Measurements from ENCODE around the gene OVCH1.
"Not testable (repeated sequence)": the region's sequence is repeated elsewhere in the genome, so short reads cannot be mapped to it uniquely, and the experiment has no call there.

OVCH1 gene

DNA sequence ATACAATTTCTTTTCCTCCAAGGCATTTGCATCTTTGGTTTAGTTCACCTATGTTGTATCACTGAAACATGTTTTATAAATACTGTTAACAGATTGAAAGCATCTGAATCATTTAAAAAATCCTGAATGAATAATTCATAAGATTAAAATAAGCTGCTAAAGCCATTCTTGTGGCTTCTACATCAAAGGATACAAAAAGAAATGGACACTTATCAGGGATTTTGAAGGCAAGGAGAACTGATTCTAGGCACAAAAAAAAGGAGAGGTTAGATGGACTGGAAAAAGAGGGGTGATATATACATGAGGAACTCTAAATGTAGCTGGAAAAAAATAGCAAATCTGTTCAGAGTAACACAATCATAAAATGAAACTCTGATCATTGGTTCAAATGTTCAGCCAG is 5.8 kb upstream of the OVCH1 start:
- DNase-seq (ENCODE audit: low read depth), result no peak

DNA sequence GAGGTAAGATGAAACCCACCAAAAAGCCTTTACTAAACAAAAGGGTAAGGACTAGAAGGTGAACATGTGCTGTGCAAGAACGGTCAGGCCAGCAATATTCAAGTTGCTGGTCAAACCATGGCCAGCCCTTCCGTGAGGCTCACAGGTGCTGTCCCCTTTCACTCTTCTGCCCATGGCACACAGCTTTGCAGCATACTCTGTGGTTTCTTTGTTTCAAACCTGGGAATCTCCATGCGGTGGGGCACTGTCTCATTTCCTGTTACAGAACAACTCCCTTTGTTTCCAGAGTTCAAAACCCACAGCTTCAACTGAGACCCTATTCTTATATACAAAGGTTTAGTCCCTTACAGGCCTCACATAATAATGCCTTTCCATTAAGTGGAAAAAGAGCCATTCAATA is 1.7 kb upstream of the OVCH1 start:
- DNase-seq (ENCODE audit: low read depth), result no peak

- DNase-seq (ENCODE audit: low read depth), result no peak
Measured at GRCh38 chr12:29492891-29493290, 4.6 kb downstream of the OVCH1 start.

DNA sequence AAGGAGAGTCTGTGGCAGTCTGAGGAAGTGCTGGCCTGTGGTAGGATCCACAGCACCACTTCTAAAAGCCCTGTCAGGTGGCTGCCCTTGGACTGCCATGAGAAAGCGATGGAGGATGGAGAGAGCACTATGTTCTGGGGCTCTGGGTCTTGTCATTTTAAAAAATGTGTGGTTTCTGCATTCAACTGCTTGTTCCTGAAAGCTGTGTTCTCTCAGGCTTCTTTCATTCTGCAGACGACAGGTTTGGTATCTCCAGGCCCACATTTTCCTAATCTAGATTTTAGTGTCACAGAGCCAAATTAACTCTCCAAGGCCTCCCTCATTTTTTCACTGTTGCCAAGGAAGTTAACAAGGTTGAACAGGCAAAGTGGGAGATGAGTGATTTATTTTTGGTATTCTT is 10.5 kb downstream of the OVCH1 start:
- no peak for DNase-seq (ENCODE audit: low read depth)

GRCh38 chr12:29463198-29463597 is 34.3 kb downstream of the OVCH1 start:
- no peak for DNase-seq (ENCODE audit: low read depth)

- DNase-seq (ENCODE audit: low read depth), result no peak
Measured at GRCh38 chr12:29460082-29460481, 37.4 kb downstream of the OVCH1 start.

GRCh38 chr12:29455087-29455486 is 42.4 kb downstream of the OVCH1 start:
- DNase-seq (ENCODE audit: low read depth), result no peak

- DNase-seq (ENCODE audit: low read depth), result no peak
Measured at GRCh38 chr12:29451888-29452287, 45.6 kb downstream of the OVCH1 start.

GRCh38 chr12:29448157-29448556 is 49.3 kb downstream of the OVCH1 start:
- DNase-seq (ENCODE audit: low read depth), result no peak

DNA sequence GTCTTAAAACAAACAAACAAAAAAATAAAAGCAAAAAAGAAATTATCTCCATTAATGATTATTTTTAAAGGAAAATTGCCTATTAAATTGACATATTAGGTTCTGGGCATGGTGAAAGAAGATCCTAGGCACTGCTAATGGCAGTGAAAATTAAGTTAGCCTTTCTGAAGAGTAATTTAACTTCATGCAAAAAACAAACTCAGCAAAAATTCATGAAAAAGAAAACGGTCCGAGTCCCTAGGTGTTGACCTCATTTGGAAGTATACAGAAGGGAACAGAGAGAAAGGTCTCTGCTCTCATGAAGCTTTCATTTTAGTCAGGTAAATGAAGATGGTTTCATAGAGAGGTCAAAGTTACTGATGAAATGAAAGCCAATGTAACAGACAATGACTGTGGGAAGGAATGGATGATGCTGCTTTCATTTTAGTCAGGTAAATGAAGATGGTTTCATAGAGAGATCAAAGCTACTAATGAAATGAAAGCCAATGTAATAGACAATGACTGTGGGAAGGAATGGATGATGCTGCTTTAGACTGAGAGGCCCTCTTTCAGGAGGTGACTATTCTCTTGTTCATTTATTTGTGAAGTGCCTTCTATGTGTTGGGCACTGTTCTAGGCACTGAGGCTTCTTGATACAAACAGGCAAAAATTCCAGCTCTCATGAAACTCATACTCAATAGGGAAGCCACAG is 50.1 kb downstream of the OVCH1 start:
- DNase-seq (ENCODE audit: low read depth), result no peak

GRCh38 chr12:29439506-29439905 is 58.0 kb downstream of the OVCH1 start:
- DNase-seq (ENCODE audit: low read depth), result no peak

DNA sequence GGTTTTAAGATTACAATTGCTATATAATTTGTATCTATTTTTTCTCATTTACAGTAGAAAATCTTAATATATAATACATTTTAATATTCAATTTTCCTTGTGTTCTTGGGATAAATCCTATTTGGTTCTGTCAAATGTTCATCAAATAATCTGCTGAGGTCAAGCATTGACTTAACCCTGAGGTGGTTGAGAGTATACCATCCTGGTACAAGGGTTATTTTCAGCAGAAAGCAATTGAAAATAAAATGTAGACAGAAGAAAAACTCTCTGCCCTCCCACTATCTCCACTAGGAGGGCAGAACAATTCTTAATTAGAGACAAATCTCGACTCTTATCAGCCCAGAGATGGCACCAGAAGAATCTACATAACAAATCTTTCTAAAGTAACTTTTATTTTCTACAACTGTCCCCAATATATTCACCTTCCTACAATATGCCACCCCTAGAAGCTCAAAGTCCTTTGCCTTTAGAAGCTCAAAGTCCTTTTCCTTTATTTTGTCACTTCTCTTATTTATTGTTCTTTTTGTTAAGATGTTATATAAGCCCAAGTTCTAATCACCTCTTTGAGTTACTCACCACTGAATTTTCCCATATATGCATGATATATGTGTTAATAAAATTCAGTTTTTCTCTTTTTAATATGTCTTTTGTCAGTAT is 58.6 kb downstream of the OVCH1 start:
- DNase-seq (ENCODE audit: low read depth), result no peak

GRCh38 chr12:29437575-29437974 is 59.9 kb downstream of the OVCH1 start:
- DNase-seq (ENCODE audit: low read depth), result no peak

DNA sequence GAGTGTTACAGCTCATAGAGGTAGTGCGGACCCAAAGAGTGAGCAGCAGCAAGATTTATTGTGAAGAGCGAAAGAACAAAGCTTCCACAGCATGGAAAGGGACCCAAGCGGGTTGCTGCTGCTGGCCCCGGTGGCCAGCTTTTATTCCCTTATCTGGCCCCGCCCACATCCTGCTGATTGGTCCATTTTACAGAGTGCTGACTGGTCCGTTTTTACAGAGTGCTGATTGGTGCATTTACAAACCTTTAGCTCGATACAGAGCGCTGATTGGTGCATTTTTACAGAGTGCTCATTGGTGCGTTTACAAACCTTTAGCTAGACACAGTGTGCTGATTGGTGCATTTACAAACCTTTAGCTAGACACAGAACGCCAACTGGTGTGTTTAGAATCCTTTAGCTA is 60.7 kb downstream of the OVCH1 start:
- not testable (repeated sequence) for DNase-seq (ENCODE audit: low read depth)

DNA sequence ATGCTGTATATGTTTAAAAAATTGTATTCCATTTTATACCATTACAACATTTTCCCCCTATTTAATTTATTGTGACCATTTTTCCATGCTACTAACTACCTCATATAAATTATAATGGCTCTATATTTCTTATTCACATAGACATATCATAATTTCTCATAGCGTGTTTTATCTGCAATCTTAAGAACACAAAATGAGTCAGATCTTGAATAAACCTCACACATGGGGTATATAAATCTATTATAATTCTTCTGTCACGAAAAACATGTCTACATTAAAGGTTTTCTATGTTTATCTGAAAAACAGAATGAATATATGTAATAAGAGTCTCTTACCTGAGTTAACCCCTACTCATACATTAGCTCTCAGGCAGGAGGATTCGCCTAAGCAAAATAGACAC is 66.0 kb downstream of the OVCH1 start:
- DNase-seq (ENCODE audit: low read depth), result no peak

DNA sequence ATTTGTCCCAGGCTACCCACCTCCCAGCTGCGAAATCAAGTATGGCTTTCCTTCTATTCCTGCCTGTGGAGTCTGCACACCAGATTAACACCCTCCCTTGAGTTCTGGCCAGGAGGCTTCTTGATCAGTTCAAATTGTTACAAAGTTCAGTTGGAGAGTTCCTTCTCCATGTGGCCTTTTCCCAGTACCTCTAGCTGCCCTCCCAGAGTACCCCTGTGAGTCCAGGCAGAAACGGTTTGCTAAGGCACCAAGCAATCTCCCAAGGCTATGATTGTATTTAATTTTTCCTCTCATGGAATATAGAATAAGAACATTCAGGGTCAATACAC is 66.8 kb downstream of the OVCH1 start:
- no peak for DNase-seq (ENCODE audit: low read depth)

- DNase-seq (ENCODE audit: low read depth), result no peak
Measured at GRCh38 chr12:29429999-29430715, 67.3 kb downstream of the OVCH1 start.

- no peak for DNase-seq (ENCODE audit: low read depth)
Measured at GRCh38 chr12:29428633-29429032, 68.9 kb downstream of the OVCH1 start.

DNA sequence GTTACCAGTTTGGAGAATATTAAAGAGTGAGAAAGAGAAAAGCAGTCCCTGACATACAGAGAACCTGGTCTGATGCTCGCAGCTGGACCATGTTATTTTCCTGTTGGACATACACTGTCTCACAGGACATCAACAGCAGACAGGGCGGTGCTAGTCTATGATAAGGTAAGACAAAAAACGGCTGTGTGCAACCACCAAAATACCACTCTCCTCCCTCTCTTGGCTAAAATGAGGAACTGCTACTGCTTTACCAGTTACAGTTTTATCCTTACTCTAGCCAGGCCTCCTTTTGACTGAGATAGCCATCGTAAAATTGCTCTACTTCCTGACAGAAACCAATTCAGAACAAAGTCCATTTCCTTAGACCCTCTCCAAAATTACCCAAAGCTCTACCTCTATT is 69.5 kb downstream of the OVCH1 start:
- no peak for DNase-seq (ENCODE audit: low read depth)

- no peak for DNase-seq (ENCODE audit: low read depth)
Measured at GRCh38 chr12:29426498-29426897, 71.0 kb downstream of the OVCH1 start.

- no peak for DNase-seq (ENCODE audit: low read depth)
Measured at GRCh38 chr12:29425722-29426121, 71.8 kb downstream of the OVCH1 start.

GRCh38 chr12:29416748-29417147 is 80.7 kb downstream of the OVCH1 start:
- DNase-seq (ENCODE audit: low read depth), result no peak

DNA sequence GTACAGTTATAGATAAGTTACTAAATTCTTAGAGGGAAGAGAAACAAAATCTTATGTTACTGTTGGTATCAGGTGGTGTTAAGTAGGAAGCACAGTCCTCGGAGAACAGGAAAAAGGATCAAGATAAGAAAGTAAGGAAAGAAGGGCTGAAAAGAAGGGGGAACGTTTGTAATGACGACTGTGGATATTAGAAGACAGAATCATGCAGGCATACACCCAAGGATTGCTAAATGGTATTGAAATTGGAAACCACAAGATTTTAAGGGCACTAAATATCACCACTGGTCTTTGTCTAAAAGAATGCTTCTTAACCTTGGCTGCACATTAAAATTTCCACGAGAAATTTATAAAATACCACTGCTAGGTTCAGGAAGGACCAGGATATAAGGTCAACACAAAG is 82.4 kb downstream of the OVCH1 start:
- DNase-seq (ENCODE audit: low read depth), result no peak

GRCh38 chr12:29414368-29414767 is 83.1 kb downstream of the OVCH1 start:
- no peak for DNase-seq (ENCODE audit: low read depth)

Data from activated T-cell treated with anti-CD3 and anti-CD28 coated beads for 24 hours (primary cell).